ENCODE data around the gene PREX1.

Gene PREX1

DNA sequence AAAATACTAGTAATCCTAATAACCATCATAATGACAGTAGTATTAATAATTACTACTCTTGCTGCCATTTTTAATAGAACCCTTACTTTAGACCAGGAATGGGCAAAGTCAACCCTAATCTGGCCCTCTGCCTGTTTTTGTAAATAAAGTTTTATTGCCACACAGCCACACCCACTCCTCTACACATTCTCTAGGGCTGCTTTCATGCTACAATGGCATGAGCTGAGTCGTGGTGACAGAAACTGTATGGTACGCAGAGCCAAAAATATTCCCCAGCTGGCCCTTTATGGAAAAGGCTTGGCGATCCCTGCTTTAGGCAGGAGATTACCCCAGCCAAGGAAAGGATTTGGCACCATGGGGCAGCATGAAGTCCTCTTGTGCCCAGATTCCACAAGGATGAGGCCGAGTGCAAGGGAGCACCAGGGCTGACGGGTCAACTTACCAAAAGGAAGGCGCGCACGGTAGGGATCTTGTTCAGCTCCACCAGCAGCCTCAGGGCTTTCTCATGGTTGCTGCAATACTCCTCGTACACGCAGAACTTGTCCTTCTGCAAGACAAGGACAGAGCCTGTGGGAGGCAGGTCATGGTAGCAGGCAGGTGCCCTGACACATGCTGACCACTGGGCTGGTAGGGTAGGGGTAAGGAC, 93.6 kb downstream of the PREX1 start:
- DNase-seq (ENCODE audit: low read depth in 2 of 2) = no peak

DNA sequence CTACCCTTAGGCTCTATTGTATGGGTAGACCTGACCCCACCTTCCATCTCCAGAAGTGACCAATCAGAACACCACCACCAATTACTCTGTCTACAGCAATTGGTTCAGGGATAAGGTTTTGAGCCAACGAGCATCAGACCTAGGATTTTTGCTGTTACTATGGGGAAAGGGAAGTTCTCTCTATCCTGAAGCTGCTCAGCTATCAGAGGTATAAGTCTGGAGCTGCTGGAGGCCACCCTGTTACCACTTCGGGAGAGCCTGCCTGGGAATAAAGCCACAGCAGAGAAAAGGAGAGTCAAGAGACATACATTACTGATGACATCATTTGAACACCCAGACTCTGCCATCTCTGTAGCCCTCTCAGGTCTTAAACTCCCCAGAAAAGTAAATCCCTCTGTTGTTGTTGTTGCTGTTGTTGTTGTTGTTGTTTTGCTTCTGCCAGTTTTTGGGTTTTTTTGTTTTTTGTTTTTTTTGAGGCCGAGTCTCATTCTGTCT, 94.5 kb downstream of the PREX1 start:
- no peak for DNase-seq (ENCODE audit: low read depth in 2 of 2)

DNA sequence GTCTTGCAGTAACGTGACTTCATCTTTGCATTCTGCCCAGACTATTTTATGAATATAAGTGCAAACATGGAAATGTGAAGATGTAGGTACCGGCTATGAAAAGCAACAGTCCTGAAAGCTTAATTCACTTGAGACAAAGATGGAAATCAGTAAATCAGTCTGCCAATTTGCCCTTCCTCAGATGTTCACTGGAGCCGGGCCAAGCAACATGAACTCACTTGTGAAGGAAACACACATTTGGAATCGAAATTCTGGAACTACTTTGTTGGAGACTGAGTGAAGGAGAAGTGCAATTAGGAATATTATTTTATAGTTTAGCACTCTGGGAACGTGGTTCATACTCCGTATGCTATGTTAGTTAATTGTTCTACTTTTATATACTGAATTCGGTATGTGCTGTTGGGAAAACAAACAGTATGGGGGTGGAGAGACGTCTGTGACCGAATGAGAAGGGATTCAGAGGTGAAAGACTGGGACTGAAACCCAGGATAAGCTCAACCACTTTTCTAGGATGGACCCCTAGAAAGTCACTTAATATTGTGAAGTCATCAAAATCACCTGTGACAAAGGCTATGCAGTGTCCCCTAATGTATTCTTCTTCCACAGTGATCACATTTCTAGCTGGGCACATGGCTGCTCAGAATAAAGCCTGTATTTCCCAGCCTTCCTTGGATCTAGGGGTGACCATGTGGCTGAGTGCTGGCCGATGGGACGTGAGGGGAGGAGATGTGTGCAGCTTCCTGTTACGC, 95.5 kb downstream of the PREX1 start:
- DNase-seq (ENCODE audit: low read depth in 2 of 2) = no peak

DNA sequence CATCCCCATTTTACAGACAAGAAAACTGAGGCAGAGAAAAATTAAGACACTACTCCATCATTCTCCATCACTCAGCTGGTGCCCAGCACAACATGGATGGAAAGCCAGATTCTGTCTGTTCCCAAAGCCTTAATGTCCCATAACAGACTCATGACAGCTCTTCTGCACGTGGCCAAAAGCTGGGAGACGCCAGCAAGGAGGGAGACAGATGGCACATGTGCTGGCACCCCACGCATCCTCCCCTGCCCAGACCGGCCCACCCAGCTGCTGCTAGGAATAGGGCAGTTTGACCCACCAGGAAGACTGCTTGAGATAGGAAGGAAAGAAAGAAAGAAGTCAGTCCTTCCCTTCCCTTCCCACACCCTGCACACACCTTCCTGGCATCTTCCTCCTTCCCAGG, 96.3 kb downstream of the PREX1 start:
- no peak for DNase-seq (ENCODE audit: low read depth in 2 of 2)

DNA sequence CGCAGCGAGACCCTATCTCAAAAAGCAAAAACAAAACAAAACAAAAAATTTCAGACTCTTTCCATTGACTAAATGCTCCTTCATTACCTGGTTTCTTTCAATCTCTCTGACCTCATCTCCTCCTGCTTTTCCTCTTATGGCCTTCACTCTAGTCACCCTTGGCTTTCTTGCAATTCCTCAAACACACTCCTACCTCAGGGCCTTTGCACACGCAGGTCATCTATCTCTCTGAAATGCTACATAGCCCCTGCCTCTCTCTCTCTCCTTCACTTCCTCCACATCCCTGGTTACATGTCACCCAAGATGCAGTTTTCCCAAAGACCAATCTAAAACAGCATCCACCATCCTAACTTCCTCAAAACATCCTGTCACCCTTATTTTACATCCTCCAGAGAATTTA, 96.8 kb downstream of the PREX1 start:
- no peak for DNase-seq (ENCODE audit: low read depth in 2 of 2)

DNA sequence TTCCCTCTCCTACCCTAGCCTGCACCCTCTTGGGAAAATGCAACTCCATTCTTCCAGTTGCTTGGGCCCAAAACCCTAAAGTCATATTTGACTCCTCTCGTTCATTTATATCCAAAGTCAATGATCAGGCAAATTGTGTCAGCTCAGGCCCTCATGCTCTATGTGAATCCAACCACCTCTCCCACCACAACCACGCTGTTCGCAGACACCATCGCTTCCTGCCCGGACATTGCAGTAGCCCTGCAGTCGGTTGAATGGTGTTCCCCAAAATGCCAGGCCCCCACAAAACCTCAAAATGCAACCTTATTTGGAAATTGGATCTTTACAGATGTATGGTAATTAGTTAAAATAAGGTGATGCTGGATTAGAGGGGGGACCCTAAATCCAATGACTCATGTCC, 98.3 kb downstream of the PREX1 start:
- no peak for DNase-seq (ENCODE audit: low read depth in 2 of 2)

DNA sequence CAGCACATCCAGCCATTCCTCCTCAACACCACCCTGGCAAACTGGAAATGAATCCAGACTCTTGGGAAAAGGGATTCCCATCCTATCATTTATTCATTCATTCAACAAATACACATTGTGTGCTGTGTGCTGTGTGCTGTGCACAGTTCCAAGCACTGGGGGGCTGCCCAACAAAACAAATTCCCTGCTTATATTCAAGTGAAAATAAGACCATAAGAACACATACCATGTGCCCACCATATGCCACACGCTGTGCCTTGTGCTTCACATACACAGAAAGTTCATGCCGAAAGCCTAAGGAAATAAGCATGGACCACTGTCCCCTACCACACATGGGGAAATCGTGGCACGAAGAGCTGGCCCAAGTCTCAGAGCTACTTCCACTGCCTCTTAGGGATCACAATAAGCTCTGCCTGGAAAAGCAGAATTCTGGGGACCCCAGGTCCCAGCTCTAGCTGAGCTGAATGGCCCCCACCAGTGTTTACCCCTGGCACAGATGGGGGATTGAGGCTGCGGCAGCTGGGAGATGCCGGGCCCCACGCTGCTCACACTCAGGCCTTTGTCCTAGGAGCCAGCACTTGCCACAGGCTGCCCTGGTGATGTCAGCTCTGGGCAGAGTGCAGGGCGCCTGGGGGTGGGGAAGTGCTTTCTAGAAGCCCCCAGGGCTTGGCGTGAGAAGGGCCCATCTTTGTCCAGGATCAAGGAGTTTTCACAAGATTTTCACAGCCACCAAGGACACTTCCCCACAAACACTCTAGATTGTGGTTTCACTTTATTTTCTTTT, 99.6 kb downstream of the PREX1 start:
- DNase-seq (ENCODE audit: low read depth in 2 of 2) = no peak

DNA sequence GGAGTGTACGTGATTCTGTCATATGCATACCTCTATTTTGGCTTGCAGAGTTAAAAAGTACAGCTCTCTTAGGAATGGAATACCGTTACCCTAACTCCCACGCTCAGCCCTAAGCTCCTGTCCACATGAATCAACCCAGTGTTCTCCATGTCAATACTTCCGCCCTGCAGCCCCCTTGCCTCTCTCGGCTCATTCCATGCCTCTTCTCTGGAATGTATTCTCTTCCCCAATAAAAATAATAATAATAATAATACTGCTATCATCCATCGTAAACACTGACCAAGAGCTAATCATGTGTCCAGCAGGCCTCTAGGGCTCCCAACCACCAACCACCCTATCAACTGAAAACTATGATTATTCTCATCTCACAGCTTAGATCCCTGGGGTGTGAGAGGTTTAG, 100.6 kb downstream of the PREX1 start:
- DNase-seq (ENCODE audit: low read depth in 2 of 2) = no peak

DNA sequence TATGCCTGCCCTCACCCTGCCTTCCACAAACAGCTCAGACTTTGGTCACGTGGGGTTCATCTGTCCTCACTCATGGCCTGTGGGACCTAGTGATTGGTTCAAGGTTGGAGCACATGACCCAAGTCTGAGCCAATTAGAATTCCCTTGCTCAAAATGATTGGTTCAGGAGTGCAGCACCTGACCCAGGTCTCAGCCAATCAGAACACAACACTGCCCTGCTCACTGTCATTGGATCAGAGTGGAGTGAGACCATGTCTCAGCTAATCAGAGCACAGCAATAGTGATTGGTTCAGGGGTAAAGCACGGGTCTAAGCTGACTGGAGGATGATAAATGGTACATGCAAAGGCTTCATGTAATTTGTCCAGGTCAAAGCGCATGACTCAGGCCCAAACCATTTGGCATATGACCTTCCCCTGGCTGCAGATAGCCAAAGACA, 102.2 kb downstream of the PREX1 start:
- DNase-seq (ENCODE audit: low read depth in 2 of 2) = no peak

DNA sequence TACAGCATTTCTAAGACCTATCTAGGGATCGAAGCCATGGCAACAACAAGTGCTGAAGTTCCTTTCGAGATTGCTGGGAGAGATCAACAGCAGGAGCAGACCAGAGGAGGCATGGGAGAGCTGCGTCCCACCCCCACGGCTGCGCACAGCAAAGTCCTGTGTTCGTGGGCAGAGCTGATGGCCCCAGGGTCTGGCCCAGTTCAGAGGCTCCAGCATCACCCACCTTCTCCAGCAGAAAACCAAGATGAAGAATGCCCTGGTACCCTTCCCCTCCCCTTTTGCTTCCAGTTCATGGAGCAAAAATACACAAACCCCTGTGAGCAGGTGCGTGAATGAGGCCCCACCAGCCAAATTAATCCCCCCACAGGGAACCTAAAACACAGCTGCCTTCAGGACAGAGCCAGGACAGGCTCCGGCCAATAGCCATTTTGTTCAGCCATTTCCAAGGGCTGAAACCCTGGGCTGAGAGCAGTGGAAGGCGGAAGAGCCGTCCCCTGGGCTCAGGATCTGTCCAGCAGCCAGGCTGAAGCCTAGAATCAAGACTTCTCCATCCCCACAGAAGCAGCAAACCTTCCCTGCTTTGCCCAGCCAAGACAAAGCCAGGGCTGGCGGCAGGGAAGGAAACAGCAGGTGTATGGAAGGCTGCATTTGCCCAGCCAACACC, 102.8 kb downstream of the PREX1 start:
- no peak for DNase-seq (ENCODE audit: low read depth in 2 of 2)

DNA sequence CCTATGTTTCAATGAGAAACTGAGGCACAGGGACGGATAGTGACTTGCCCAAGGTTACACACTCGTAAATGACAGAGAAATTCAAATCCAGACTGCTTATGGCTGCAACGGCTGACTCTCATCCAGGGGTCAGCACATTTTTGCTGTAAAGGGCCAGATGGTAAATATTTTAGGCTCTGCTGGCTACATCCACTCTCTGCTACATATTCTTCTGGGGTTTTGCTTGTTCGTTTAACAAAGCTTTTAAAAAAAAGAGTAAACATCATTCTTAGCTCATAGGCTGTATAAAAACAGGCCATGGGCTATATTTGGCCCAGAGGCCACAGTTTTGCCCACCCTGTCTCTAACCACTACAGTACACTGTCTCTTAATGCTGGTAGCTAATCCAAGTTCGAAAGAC, 103.4 kb downstream of the PREX1 start:
- no peak for DNase-seq (ENCODE audit: low read depth in 2 of 2)

DNA sequence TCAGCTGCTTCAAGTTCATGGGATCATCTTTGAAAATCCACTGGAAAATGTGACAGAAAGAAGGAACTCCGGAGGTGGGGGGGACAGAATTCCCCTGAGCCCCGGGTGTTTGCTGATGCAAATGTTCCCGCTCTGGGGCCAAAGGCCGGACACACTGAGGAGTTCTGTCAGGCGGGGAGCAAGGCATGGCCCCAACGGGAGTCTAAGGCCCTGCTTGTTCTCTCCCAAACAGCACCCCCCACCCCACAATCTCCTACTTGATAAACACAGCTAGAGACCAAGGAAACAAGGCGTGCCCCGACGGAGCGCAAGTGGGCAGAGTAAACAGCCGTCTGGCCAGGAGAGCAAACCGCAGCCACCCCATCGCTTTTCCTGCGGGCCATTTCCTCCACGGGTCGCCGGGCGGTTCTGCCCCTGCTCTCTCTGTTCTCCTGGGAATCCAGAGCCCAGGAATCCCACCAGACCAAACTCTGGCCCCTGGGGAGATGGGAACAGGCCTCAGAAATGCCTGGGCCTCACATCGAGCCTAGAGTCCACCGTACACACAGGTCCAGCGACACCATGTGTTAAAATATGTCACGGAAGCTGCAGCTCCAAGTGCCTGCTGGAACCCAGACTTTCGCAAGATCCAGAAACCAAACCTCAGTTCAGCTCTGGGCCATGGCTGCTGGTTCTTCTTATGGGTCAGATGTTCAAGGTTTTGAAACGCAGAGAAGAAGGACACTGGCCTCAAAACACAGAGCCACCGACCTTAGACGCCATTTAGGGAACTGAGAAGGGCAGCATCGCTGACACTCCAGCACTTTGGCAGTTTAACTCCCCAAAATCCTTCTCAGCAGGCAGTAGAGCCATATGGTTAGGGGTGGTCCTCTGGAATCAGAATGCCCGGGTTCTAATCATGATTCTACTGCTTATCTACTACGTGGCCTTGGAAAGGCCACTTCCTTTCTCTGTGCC, 104.2 kb downstream of the PREX1 start:
- no peak for DNase-seq (ENCODE audit: low read depth in 2 of 2)

DNA sequence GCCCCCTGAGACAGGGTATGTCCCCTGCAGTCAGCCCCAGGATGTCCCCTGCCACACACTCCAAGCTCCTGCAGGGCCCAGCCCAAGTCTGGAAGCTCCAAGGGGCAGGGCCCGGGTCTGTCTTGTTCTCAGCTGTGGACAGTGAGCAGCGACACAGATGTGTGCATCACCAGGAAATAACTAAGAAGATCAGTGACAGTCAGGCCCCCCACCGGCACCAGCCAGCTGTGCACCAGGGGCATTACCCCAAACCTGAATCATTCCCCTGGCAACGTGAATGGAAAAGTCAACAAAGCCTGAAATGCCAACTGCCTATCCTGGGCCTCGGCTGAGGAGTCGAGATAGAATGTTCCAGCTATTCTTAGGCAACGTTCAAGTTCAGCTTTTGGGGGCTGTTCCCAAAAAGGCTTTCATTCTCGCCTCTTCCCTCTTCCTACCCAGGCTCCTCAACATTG, 105.0 kb downstream of the PREX1 start:
- no peak for DNase-seq (ENCODE audit: low read depth in 2 of 2)

DNA sequence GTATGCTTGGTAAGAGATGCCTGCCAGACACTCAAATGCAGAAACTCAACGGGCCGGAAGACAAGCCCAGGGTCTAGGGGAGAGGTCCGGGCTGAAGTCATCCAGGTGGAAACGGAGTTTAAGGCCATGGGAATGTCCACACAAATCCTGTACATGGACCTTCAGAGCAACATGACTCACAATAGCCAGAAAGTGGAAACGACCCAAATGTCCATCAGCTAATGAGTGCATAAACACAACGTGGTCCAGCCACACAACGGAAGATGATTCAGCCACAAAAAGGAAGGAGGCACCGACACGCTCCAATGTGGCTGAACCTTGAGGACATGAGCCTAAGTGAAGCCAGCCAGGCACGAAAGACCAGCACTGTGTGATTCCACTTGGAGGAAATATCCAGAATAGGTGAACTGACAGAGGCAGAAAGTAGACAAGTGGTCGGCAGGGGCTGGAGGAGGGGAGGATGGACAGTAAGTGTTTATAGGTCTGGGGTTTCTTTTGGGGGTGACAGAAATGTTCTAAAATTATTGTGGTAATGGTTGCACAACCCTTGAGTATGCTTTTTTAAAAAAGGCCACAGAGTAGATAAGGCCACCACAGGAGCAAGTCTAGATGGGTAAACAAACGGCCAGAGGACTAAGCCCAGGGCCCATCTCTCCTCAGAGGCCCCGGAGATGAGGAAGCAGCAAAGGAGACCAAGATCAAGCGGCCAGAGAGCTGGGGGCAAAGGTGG, 105.6 kb downstream of the PREX1 start:
- DNase-seq (ENCODE audit: low read depth in 2 of 2) = no peak

DNA sequence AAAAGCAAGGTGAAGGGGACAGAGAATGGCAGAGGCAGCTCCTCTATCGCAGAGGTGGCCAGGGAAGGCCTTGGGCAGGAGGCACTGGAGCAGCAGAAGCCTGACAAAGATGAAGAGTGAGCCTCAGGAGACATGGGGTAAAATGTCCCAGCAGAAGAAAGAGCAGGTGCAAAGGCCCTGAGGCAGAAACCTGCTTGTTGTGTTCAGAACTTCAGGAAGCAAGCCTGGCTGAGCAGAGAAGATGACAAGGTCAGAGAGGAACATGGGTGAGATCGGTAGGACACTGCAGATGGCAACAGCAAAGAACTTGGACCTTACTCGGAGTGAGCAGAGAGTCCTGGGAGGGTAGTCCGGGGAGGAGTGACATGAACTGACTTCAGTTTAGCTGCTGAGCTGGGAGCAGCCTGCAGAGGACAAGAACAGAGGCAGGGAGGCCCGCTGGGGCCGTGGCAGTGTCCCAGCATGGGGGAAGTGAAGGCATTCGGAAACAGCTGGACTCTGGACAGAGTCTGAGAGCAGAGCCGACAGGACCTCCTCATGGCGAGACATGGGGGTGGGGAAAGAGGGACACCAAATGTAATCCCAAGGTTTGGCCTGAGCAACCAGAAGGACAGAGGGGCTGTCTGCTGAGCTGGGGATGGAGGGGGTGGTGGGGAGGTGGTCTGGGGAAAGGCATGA, 106.3 kb downstream of the PREX1 start:
- DNase-seq (ENCODE audit: low read depth in 2 of 2) = no peak

DNA sequence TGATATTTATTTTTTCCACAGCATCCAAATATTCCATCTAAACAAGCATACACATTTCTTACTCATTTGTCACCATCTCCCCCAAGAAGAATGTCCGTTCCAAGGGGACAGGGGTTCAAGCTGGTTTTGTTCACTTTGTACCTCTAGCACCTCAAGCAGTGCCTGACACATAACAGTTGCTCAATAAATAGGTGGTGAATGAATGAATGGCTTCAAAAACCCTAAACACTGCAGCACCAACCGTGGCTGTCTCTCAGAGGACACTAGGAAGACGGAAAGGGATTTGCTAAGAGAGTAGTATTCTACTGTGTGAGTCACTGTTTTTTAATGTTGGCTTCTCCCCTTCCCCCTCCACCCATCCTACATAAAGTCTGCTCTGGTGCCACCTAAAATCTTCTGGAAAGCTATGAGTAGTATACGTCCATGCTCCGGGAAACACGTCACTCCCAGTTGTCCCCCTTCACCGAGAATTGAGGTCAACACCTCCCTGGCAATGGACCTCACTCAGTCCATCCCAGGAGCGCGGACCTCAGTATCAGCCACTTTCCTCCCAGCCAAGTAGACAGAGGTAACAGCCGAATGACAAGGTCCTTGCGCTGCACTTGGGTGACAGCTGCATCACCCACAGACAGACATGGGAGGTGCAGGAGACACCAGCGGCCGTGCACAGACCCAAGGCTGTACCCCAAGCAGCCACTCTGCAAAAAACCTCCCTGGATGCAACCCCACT, 107.4 kb downstream of the PREX1 start:
- no peak for DNase-seq (ENCODE audit: low read depth in 2 of 2)

DNA sequence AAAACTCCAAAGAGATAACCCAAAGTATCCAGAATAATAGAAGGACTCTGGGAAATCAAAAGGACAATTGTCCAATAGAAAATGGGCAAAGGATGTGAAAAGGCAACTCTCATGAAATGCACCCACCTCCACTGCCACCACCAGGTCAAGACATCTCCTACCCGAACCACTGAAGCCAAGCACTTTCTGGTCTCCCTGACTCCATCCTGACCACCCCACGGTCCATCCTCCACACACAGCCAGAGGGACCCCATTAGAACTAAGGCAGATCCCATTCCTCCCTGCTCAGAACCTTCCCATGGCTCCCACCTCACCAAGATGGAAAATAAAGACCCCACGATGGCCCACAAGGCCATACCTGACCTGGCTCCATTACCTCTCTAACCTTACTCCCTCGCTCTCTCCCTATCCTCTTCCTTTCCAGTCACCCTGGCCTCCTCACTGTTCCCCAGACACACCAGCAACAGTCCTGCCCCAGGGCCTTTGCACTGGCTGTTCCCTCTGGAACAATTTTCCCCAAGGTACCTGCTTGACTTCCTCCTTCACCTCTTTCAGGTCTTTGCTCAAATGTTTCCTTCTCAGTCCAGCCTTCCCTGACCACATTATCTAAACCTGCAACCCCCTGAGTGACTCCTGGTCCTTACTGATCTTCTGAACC, 108.1 kb downstream of the PREX1 start:
- DNase-seq (ENCODE audit: low read depth in 2 of 2) = no peak
